ENCODE results near the gene HSD11B1.

The HSD11B1 gene

GRCh38 chr1:209704584-209704983, at the start of gene HSD11B1:
HSD11B1 (plus strand) TSS chr1:209704846; CDS start chr1:209704943, 97 bp downstream.
- no peak for DNase-seq (ENCODE audit: low read depth)
- H3K4me3 ChIP-seq (ENCODE audit: low read depth, low read length), result no peak within 1 kb of the TSS
- no peak for TF ChIP-seq CTCF (IDR thresholded peaks at IDR 0.05; ENCODE audit: low read depth, low read length, missing control alignments)

DNA sequence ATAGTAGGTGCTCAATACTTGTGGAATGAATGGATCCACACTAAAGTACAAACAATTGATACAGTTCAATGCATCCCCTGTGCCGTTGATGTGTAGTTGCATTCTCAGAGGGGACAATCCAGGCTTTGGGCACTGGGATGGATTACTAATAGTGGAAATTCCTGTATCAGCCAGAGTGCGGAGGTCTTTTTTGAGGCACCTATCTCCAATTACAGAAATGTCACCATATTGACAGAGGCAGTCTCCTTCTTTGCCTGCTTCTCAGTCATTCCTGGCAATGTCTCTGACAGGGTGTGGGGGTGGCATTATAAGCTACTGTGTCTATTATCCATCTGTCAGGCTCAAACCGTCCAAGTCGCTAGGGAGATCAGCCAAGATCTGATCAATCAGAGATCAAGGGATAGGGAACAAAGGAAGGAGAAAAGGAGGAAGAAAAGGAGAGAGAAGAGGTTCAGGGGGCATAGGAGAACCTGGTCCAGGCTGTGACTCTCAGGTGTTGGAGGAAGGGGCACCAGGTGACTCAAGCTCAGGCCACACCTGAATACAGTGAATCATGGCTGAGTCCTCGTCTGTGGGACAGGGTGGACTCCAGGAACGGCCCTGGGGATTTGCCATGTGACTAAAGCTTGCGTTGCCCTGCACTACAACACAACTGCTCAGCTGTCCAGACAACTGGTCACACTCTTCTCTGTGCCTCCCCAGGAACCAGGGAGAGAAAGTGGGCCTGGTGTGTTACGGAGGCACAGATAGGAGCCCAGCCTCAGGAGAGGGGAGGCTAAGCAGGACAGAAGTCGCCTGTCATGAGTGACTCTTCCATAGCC, 49.0 kb upstream of the HSD11B1 start:
- no peak for DNase-seq (ENCODE audit: low read depth)
- H3K4me3 ChIP-seq (ENCODE audit: low read depth, low read length), result no peak overlapping the region
- no peak for TF ChIP-seq CTCF (IDR thresholded peaks at IDR 0.05; ENCODE audit: low read depth, low read length, missing control alignments)

DNA sequence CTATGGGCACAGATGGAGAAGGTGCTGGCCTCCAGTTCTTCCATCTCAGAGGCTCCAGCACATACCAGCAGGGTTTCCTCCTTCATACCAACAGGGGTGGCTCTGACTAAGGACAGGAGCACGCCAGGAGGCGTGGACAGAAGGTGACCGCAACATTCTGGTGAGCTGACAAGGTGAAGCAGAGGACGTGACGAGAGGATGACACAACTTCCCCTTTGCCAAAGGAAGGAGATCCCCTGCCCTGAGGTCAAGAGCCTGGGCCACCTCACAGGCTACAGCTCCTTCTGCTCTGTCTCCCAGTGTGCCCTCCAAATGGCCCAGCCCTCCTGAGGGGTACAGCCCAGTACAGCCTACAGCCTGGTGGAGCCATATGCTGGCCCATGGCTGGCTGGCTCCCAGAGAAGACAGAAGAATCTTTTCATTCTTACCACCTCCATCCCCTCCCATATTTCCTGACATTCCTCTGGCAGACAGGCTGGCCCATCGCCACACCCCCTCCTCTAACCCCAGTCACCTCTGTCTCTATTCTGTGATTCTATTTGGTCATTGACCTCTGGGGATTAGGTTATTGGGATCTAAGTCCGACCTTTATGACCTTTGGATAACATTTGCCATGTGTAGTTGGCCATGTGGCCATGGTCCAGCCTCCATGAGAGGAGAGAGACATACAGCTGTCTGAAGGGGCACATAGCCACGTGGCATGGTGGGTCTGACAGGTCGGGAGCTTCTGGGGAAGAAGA, 47.3 kb upstream of the HSD11B1 start:
- no peak overlapping the region for H3K4me3 ChIP-seq (ENCODE audit: low read depth, low read length)
- no peak for TF ChIP-seq CTCF (IDR thresholded peaks at IDR 0.05; ENCODE audit: low read depth, low read length, missing control alignments)
- no peak for DNase-seq (ENCODE audit: low read depth)

DNA sequence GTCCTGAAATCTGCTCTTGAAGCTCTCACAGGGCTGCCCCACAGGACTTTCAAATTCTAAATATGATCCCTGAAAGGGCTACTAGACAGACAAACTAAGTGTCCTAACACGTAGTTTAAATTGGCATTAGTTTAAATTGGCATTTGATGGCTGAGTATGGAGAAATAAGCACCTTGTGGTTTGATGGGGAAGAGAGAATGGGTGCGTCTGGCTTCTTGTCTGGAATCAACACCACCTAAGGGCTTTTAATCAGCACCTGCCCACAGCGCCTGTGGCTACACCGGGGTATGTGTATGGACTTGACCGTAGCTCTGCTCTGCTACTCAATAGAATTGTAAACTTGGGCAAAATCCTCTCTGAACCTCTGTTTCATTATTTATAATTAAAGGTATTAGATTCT, 46.7 kb upstream of the HSD11B1 start:
- DNase-seq (ENCODE audit: low read depth), result no peak
- TF ChIP-seq CTCF (IDR thresholded peaks at IDR 0.05; ENCODE audit: low read depth, low read length, missing control alignments), result no peak
- no peak overlapping the region for H3K4me3 ChIP-seq (ENCODE audit: low read depth, low read length)

GRCh38 chr1:209659909-209660308, 44.7 kb upstream of the HSD11B1 start:
- H3K4me3 ChIP-seq (ENCODE audit: low read depth, low read length), result no peak overlapping the region
- TF ChIP-seq CTCF (IDR thresholded peaks at IDR 0.05; ENCODE audit: low read depth, low read length, missing control alignments), result no peak
- DNase-seq (ENCODE audit: low read depth), result no peak

DNA sequence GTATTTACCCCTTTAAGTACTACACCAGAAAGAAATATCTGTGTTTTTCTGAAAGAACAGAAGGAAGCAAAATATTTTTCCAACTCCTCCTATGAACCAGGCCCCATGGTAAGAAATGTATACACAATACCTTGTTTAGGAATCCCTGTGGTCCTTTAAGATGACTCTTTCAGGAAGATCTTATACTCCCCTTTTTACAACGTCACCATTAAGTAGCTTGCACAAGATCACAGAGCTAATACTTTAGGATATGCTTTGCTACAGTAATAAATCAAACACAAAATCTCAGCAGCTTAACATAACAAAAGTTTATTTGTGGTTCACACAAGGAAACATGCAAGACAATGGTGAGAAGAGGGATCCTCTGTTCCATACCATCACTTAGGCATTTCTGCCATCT, 43.6 kb upstream of the HSD11B1 start:
- no peak for DNase-seq (ENCODE audit: low read depth)

More for the DNA sequence above, 43.6 kb upstream of the HSD11B1 start:
- no peak overlapping the region for H3K4me3 ChIP-seq (ENCODE audit: low read depth, low read length)
- TF ChIP-seq CTCF (IDR thresholded peaks at IDR 0.05; ENCODE audit: low read depth, low read length, missing control alignments), result no peak
